Keratinocyte (primary cell): ENCODE data around the gene CENPP.

Experiments used
- EZH2 ChIP-seq: IDR thresholded peaks from one replicate; pipeline ENCODE4 v1.6.1; 2012; ENCODE audit warnings: inconsistent platforms, mild to moderate bottlenecking, low read length, moderate library complexity
- TF ChIP-seq, protein P1 (sequence below), 3 experiments: IDR thresholded peaks in 1 of 3; conservative IDR thresholded peaks in 1 of 3; optimal IDR thresholded peaks in 1 of 3; 2 replicates in 2 of 3; 3 replicates in 1 of 3; pipeline versions ENCODE3 to v1.5.1; 2011; ENCODE audit warnings: low read length in 3 of 3, mild to moderate bottlenecking in 3 of 3, moderate library complexity in 2 of 3, control low read depth in 1 of 3, inconsistent platforms in 1 of 3; ENCODE audit not compliant: insufficient read depth in 2 of 3; ENCODE audit errors: extremely low read depth in 1 of 3

DNA sequence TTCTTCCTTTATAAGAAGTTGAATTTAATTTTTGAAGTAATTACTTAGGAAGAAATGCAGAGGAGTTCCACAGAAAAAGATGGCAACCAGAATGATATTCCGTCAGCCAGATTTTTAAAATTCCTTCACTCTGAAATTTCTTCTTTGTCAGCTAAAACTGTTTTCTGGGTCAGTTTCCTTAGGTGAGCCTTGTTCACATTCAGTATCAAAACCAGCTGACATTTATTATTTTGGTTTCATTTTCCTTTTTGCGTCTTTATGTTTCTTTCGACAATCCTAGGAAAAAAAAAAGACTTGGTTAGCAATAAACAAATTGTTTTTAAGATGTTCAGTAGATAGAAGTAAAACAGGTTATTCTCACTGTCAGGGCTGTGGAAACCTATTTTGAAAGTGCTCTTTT lies 28.1 kb upstream of the CENPP start:
- TF ChIP-seq, protein P1, sequence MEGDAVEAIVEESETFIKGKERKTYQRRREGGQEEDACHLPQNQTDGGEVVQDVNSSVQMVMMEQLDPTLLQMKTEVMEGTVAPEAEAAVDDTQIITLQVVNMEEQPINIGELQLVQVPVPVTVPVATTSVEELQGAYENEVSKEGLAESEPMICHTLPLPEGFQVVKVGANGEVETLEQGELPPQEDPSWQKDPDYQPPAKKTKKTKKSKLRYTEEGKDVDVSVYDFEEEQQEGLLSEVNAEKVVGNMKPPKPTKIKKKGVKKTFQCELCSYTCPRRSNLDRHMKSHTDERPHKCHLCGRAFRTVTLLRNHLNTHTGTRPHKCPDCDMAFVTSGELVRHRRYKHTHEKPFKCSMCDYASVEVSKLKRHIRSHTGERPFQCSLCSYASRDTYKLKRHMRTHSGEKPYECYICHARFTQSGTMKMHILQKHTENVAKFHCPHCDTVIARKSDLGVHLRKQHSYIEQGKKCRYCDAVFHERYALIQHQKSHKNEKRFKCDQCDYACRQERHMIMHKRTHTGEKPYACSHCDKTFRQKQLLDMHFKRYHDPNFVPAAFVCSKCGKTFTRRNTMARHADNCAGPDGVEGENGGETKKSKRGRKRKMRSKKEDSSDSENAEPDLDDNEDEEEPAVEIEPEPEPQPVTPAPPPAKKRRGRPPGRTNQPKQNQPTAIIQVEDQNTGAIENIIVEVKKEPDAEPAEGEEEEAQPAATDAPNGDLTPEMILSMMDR (optimal IDR thresholded peaks at IDR 0.05 in 1 of 3, IDR thresholded peaks at IDR 0.05 in 1 of 3, conservative IDR thresholded peaks at IDR 0.05 in 1 of 3; ENCODE audit: extremely low read depth in 1 of 3, insufficient read depth in 2 of 3, low read length in 3 of 3): no peak
- TF ChIP-seq EZH2: no peak
